Neural progenitor cell (in vitro differentiated cells): ENCODE measurements around the gene BRPF3.

Source experiments
- EZH2 ChIP-seq: fragments of 200-600 bp; sonication (generic); IDR thresholded peaks from 2 replicates; pipeline ENCODE4 v1.6.1; 2017; ENCODE audit warnings: antibody characterized with exemption, mild to moderate bottlenecking, moderate library complexity
- EZH2phosphoT487 ChIP-seq: fragments of 200-600 bp; sonication (generic); IDR thresholded peaks from 2 replicates; pipeline ENCODE4 v1.6.1; 2017; ENCODE audit warnings: antibody characterized with exemption
- TF ChIP-seq, protein P1 (sequence below): fragments of 200-600 bp; sonication (generic); IDR thresholded peaks from 2 replicates; pipeline ENCODE4 v1.5.1; 2017; ENCODE audit warnings: antibody characterized with exemption, mild to moderate bottlenecking

DNA sequence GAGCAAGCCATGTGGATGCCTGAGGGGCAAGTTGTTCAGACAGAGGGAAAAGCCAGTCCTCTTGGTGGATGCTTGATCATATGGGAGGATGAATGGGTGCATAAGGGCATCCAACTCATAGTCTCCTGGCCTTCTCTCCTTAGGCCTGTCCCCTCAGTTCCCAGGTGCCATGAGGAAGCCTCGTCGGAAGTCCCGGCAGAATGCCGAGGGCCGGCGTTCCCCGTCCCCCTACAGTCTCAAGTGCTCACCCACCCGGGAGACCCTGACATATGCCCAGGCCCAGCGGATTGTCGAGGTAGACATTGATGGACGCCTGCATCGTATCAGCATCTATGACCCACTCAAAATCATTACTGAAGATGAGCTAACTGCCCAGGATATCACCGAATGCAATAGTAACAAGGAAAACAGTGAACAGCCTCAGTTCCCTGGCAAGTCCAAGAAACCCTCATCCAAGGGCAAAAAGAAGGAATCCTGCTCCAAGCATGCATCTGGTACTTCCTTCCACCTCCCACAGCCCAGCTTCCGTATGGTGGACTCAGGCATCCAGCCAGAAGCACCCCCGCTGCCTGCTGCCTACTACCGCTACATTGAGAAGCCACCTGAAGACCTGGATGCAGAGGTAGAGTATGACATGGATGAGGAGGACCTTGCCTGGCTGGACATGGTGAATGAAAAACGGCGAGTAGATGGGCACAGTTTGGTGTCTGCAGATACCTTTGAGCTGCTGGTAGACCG lies 3.8 kb downstream of the BRPF3 start:
- TF ChIP-seq, protein P1, sequence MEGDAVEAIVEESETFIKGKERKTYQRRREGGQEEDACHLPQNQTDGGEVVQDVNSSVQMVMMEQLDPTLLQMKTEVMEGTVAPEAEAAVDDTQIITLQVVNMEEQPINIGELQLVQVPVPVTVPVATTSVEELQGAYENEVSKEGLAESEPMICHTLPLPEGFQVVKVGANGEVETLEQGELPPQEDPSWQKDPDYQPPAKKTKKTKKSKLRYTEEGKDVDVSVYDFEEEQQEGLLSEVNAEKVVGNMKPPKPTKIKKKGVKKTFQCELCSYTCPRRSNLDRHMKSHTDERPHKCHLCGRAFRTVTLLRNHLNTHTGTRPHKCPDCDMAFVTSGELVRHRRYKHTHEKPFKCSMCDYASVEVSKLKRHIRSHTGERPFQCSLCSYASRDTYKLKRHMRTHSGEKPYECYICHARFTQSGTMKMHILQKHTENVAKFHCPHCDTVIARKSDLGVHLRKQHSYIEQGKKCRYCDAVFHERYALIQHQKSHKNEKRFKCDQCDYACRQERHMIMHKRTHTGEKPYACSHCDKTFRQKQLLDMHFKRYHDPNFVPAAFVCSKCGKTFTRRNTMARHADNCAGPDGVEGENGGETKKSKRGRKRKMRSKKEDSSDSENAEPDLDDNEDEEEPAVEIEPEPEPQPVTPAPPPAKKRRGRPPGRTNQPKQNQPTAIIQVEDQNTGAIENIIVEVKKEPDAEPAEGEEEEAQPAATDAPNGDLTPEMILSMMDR = no peak
- TF ChIP-seq EZH2phosphoT487 (no peak), EZH2 (no peak)
